Pons (tissue), 1 donor: ENCODE data around the gene EPHA3.
"Not testable (repeated sequence)": the region's sequence is repeated elsewhere in the genome, so short reads cannot be mapped to it uniquely, and the experiment has no call there.

ENCODE experiments used
- DNase-seq: peaks from one replicate; pipeline ENCODE4 v3.0.0-alpha.2; 2016; ENCODE audit warnings: low spot score

The EPHA3 gene

DNA sequence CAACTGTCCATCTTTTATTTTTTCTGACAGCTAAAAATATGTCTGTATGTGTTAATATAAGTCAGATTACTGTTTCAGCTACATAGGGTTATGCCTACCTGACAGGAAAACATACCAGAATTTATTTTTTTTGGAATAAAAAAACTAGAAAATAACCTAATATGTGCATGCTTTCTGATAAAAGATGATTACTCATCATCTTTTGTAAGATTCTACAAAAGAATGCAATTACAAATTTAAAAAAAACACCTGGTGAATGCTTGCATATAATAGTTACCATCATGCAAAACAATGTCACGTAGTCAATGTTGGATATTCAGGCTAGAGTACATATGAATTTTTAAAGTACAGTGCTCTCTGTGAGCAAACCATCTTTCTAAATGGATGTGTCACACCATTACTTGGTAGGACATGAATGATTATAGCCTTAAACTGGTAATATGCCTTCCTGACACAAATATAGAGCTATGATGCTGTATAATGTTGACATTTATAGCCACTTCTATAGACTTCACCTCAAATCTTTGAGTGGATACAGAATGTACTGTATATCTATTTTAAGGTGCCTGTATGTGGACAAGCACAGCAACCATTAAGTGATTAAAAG is 180.6 kb downstream of the EPHA3 start:
- no peak for DNase-seq

DNA sequence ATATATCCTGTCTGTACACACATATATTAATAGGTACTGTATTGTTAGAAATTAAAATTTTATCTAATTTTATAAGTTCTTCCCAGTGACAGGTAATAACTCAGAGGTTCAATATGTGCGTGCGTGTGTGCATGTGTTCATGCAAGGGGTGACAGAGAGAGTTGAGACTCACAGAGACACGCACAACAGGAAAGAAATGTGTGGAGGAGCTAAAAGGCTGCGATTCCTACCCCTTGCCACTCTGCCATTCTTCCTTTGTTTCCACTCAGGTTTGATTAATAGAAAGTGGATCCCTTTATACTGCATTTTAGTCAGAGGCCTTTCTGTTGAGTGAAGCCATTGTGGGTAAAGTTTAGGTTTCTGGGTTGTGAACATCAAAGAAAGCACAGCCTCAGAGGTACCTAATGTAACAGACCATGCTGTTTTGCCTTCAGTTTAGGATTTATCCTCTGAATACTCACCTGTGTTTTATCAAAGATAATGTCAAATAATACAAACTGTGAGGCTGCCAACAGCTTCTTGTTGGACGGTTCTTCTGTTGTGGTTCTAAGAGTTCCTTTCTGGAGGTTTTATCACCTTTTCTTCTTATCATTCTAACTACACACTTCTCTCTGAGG is 182.3 kb downstream of the EPHA3 start:
- no peak for DNase-seq

DNA sequence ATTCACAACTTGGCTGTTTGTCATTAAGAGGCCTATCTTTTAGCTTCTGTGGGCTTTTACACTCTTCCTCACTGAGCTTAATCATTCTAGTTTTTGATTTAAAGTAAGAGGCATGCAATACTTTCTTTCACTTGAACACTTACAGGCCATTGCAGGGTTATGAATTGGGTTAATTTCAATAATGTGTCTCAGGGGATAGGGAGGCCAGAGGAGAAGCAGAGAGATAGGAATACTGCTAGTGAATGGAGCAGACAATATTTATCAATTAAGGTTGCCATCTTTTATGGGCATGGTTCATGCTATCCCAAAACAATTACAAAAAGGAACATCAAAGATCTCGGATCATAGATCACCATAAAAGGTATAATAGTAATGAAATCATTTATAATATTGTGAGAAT is 189.8 kb downstream of the EPHA3 start:
- DNase-seq = no peak

DNA sequence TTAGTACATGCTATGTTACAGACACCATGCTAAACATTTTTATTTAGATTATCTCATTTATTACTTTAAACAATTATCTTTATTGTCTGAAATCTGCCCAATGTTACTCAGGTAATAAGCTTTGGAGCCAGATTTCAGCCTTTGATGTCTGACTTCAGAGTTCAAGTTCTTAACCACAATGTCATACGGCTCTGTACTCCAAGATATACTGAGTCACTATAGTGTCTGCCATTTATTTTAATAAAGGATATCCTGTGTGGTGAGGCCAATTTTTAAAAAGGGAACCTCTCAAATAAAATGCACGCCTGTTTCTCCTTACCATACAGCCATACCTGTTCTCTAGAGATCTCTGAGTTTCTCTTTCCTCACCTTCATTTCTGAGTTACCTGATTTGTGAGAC is 193.1 kb downstream of the EPHA3 start:
- no peak for DNase-seq

DNA sequence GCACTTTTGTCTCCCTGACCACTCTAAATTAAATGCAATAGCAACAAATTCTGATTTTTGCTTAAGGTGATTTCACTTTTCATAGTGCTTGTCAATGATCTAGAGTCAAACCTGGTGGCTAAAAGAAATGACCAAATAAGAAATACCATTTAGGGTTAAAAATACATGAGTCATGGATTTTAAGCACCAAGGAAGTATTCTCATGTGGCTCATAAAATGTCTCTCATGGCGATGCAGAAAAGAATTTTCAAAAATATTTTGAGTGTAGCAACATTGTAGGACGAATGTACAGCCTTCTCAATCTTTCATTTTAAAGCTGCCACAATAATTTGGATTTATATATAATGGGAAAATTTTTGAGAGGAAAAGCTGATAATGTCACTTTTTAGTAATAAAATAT is 193.6 kb downstream of the EPHA3 start:
- DNase-seq = no peak

DNA sequence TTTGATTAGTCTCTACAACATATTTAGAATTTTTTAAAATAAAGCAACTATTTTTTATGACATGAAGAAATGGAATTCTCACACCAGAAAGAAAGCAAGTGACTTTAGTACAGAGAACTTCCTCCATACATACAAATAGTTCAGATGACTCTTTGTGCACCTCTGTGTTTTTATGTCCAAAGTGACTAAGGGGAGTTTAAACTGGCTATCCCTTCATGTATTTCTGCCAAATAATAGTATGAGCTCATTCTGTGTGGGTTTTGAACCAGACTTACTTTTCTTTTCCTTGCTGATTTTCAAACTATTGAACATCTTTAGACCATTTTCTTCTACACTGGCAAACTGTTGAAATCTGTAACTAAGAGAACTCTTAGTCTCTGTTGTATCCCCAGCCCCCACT is 196.3 kb downstream of the EPHA3 start:
- DNase-seq = no peak

DNA sequence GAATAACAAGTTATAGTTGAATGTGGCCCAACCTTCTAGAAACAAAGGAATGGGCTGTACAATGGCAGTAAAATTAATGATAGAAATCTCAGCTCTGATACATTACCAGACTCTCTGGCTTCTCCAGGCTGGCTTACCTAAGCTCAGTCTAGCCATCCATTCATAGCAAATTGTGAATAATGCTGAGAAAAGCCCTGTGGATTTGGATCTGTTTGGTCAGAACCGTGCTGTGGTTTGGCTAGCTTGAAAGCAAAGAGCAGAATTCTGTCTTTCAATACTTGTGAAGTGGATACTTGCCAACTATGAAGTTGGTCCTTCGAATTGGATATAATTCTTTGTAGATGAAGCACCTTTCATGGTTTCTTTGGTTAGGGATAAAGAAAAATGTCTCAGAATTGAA is 199.1 kb downstream of the EPHA3 start:
- DNase-seq = no peak

DNA sequence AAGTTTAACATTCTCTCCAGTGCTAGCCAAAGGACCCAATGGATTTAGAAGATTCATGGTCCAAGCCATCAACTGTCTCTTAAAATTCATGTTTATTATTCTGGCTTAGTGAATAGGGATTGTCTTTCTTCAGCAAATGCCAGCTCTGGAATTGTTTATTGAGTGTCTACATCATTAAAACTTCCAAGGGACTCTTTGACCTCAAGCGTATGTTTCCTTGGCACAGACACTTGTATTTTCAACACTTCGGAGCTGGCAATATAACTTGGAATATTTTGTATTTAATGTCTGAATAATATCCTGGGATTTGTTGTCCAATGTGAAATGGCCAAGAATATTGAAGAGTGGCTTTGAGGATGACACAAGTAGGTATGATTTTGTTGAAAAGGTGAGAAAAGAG is 204.2 kb downstream of the EPHA3 start:
- DNase-seq = no peak

DNA sequence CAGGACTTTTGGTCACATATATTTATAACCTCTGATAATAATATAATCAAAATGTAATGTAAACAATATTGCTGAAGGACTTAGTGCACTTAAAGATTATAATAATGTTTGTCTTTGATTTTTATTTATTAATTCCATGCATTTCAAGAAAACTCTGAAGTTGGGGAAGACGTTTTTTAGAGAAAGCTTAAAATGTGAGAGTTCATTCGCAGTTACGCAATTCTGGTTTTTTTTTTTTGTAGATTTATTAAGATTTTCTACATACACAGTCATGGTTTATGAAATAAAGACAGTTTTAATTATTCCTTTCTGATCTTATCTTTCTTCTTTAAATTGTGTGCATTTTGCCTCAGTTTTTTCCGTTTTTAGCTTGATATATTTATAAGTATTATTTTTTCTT is 204.7 kb downstream of the EPHA3 start:
- DNase-seq = no peak

DNA sequence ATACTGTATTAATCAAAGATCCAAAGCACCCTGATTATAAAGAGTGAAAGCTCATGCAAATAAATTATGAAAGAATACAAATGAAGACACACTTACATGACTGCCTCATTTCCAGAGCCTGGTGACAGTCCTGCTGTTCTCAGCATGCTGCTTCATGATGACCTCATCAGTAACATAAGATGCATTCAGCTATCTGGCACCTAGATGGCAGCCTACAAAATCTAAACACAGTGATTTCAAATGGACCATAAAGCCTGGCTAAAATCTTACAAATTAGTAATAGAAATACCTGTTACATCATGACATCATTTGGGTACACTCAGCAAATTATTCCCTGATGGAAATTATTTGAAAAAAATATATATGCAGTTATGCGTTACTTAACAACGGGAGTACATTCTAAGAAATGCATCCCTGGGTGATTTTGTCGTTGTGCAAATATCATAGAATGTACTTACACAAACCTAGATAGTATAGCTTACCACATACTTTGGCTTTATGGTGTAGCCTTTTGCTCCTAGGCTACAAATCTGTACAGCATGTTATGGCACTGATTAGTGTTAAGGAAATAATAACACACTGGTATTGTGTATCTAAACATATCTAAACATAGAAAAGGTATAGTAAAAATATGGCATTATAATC is 207.2 kb downstream of the EPHA3 start:
- peak; percentile 77 for DNase-seq

DNA sequence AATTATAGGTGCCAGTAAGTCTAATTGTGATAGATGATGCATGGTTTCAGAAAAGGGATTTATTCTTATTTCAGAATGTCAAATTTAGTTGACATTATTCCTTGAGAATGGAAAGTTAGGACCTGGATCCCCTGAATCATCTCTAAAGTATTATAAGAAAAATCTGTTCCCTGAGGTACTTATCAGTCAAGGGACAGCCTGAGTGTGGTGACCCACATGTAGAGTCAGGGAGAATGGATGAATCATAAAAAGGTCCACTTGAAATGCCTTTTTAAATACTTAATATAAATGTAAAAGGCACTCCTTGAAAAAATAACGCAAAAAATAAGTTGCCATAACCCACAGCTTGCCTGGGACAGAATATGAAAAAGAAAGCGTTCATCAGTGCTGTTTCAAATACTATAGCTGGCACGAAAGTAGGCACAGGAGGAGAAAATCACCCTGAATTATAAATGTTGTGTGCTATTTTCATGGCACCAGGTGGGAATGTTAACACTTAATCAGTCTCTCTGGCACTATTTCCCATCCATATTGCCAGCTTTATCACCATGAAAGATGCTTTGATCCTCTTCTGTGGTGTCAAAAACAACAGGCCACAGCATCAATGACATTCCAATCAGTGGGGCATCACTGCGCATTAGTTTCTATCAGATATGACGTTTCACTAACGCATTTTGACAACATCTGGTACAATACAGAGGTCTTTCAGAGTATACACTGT is 208.5 kb downstream of the EPHA3 start:
- DNase-seq = no peak

DNA sequence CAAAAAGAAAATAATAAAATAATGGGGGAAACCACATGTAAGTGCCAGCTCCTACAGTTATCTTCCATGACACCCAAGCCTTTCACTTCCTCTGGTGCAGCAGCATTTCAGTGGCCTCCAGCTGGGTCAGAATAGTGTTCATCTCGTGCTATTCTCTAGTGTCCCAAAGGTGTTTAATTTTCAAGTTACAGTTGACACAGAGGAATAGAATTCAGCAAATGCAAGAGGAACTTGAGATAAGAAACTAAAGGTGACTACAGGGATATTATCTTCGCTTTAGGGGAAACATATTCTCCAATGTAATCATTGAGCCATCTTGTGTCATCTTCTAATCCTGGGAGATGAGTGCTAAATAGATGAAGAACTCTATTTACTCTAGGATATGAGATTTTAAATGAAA is 212.8 kb downstream of the EPHA3 start:
- no peak for DNase-seq

DNA sequence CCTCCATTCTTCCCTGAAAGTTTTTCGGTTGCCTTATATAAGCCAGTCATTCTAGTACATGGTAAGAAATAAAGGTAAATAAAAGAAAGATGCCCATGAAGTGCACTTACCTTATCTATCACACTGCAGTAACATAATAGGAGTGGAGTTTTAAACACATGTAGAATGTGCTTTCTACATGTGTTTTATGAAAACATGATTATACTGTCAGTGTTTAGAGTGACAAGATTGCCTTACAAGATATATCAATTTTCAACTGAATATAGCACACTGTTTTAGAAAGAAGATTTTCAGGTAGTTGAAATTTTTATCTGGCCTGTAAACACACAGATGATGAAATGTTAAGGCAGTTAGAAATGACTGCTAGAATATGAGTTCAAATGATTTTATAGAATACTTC is 219.6 kb downstream of the EPHA3 start:
- DNase-seq = no peak

DNA sequence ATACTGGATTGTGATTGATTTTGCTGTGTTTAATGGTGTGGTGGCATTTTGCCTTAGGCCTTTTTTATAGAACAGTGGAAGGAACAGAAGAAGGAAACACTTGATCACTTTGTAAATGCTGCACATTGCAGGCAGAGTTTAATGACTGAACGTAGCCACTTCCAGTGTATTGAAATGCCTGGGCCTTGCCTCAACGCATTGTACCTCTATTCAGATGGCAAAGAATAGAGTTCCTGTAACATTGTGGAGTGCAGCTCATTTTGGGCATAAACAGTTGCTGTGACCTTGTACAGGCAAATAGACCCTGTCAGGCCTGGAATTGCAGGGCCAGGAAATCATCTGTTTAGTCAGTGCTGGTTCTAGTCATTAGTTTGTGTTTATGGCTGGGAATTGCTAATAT is 225.0 kb downstream of the EPHA3 start:
- no peak for DNase-seq

DNA sequence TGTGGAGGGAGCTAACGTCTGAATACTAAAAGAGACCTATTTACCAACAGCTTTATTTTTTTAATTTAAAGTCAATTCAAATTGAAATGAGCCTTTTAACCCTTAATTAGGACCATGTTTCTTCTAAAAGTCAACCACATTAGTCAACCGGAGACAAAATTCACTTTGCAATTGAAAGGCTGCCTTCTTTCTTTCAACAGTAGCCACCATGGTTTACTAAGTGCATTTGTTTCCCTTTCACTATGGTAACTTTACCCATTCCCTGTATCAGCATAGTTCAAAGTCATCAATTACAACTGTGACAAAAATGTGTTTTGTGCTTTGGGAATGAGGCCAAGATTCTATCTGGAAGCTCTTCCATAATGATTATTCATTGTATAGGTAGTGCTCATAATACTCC is 225.4 kb downstream of the EPHA3 start:
- no peak for DNase-seq

DNA sequence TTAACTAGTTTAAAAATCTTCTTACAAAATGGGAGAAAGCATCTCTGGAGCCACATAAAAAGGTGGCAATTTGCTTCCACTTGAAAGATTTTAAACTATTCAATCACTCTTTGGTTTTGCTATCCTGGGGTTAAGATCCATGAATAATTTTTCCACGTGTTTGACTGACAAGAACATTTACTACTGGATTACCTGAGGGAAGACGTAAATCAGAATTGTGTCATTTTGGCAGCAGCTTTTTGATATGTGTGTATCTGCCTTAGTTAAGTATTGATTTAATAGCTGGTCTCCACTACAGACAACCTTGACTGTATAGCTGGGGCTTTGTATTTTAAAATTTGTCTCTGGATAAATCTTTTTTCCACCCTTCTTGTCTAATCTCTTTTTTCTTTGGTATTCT is 228.3 kb downstream of the EPHA3 start:
- no peak for DNase-seq

DNA sequence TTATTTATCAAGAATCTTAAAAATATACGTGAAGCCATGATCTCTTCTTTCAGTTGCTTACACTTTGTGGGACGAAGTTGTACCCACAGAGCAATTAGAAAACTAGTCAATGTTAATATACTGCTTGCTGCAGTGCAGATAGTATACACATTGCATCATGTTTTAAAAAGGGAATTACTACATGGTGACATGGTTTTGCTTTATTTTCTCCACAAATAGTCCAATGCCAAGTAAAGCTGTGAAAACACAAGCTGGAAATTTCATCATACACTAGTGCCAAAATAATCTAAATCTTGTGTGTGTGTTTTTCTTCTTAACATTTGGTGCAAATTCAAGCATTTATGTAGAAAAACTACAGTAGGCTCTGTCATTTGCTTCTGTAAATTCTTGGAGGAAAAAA is 233.0 kb downstream of the EPHA3 start:
- no peak for DNase-seq

DNA sequence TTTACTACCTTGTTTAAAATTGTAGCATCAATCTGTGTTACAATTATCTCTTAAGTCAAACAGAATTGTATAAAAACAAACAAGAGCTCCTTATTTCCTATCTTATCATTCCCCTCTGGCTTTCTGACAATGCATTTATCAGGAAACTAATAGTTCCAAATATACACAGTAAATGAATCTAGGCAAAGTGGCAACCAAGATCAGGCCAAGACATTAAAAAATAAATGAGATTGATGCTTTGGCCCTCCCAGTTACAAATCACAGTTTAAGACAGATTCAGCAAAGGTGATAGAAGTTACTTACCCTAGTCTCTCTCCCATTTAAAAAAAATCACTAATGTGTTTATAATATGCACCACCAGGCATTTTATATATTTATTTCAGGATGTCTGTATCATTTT is 236.7 kb downstream of the EPHA3 start:
- DNase-seq = no peak

DNA sequence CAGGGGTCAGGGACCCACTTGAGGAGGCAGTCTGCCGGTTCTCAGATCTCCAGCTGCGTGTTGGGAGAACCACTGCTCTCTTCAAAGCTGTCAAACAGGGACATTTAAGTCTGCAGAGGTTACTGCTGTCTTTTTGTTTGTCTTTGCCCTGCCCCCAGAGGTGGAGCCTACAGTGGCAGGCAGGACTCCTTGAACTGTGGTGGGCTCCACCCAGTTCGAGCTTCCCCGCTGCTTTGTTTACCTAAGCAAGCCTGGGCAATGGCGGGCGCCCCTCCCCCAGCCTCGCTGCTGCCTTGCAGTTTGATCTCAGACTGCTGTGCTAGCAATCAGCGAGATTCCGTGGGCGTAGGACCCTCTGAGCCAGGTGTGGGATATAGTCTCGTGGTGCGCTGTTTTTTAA is 243.5 kb downstream of the EPHA3 start:
- not testable (repeated sequence) for DNase-seq

DNA sequence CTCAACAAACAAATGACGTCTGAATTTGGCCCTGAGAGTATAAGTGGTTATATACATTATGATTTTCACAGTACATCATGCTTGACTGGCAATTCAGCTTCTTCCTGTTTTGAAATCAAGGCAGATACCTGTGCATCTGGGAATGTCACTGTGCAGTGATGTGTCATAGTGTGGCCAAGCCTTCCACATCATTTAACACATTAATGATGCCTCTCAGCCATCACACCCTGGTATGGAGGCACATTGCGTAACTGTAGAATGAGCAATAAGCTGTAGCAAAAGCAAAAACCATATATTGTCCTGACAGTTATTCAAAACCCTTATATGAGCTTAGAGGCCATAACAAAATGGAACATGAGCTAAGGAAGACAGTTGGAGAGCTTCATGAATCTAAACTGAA is 246.0 kb downstream of the EPHA3 start:
- no peak for DNase-seq

DNA sequence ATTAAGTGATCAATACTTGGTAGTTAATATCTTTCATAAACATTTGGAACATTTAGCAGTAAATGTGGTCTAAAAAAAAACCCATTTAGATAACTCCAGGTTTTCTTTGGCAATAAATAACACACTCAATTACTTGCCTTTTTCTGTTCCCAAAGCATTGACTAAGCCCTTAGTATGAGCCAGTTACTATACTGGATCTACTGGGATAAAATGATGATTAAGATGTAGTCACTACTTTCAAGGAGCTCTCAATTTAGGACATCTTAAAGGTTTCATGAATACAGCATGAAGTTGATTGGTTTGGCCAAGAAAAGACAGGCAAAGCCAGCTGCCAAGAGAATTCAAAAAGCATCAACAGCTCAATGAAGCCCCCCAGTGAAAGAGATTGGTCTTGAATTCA is 250.9 kb downstream of the EPHA3 start:
- DNase-seq = no peak

DNA sequence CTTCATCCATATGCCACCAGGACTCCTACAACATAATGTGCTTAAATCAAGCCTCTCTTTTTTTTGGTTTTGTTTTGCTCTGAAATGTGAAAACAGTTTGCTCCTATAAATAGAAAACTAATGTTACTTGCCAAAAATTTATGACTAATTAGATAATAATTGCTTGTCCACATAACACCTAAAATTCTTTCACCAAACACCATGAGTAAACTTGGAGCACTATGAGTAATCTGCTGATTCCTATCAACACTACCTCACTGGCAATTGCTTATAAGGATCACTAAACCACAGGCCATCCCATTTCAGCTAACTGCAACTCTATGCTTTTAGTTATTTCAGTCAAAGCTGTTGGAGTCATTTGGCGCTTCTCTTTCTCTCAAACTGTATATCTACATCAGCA is 252.7 kb downstream of the EPHA3 start:
- no peak for DNase-seq

DNA sequence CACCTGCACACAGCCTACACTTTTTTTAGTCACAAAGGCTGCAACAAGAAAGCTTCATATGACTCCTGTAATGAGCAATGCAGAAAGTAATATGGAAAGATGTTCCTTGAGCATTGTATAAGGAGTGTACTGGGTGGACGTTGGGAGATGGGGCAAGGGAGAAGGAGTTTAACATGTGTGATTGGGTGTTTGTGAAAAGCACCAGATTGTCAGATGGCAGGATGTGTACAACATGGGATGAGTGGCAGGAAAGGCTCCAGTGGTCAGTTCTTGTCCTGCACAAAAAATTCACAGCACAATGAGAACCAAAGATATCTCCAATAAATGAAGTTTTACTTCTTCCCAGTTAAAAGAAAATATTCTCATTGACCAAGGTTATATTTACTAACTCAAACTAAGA is 255.1 kb downstream of the EPHA3 start:
- DNase-seq = no peak
